ENCODE results near the gene DXO.

DNA sequence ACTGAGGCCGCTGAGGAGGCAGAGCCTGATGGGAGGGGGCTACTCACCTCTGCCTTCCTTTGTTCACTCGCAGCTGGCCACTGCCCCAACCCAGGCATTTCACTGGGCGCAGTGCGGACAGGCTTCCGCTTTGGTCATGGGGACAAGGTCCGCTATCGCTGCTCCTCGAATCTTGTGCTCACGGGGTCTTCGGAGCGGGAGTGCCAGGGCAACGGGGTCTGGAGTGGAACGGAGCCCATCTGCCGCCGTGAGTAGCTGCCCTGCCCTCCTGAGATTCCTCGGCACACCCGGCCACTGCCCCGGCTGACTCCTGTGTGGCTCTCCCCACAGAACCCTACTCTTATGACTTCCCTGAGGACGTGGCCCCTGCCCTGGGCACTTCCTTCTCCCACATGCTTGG is 38.4 kb downstream of the DXO start:
- TF ChIP-seq, protein P1, sequence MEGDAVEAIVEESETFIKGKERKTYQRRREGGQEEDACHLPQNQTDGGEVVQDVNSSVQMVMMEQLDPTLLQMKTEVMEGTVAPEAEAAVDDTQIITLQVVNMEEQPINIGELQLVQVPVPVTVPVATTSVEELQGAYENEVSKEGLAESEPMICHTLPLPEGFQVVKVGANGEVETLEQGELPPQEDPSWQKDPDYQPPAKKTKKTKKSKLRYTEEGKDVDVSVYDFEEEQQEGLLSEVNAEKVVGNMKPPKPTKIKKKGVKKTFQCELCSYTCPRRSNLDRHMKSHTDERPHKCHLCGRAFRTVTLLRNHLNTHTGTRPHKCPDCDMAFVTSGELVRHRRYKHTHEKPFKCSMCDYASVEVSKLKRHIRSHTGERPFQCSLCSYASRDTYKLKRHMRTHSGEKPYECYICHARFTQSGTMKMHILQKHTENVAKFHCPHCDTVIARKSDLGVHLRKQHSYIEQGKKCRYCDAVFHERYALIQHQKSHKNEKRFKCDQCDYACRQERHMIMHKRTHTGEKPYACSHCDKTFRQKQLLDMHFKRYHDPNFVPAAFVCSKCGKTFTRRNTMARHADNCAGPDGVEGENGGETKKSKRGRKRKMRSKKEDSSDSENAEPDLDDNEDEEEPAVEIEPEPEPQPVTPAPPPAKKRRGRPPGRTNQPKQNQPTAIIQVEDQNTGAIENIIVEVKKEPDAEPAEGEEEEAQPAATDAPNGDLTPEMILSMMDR (optimal IDR thresholded peaks at IDR 0.05 in 1 of 3, IDR thresholded peaks at IDR 0.05 in 1 of 3, conservative IDR thresholded peaks at IDR 0.05 in 1 of 3; ENCODE audit: extremely low read depth in 1 of 3, insufficient read depth in 2 of 3, low read length in 3 of 3) = no peak
- no peak for TF ChIP-seq EZH2 (IDR thresholded peaks at IDR 0.05; ENCODE audit: low read length)

Data from keratinocyte (primary cell).